SK-N-MC (cell line): Measurements from ENCODE around the gene RAI14.

Experiments used
- EZH2 ChIP-seq: fragments of 200-600 bp; sonication (generic); IDR thresholded peaks from one replicate; pipeline ENCODE4 v1.6.1; 2017; ENCODE audit warnings: antibody characterized with exemption
- POLR2AphosphoS5 ChIP-seq: IDR thresholded peaks from 2 replicates; pipeline ENCODE4 v1.6.1; 2012; ENCODE audit warnings: mild to moderate bottlenecking, low read depth, low read length, borderline replicate concordance

GRCh38 chr5:34718516-34718915, 62.4 kb downstream of the RAI14 start:
- TF ChIP-seq POLR2AphosphoS5 (no peak), EZH2 (no peak)
